Esophagus squamous epithelium (tissue), 5 donors: ENCODE results near the gene CTNNB1. TPM values are rescaled to one million over a fixed set of nuclear protein-coding genes. Genes with fewer than 3 reads are reported as not detected.

Experiments used
- DNase-seq: peaks from one replicate; lab custom pipeline; 2025; lab: John Stamatoyannopoulos, UW
- H3K27ac ChIP-seq, 4 donors: fragments of 200-600 bp; sonication (generic); one replicate each; pipeline ENCODE4 v1.5.1; 2016 to 2019; ENCODE audit warnings: mild to moderate bottlenecking in 1 of 4
- H3K27me3 ChIP-seq, 4 donors: fragments of 200-600 bp; sonication (generic); 1 replicate in 3 of 4; 2 replicates in 1 of 4; pipeline versions ENCODE4 v1.5.1 to v1.6.0; 2017 to 2021; ENCODE audit warnings: antibody characterized with exemption in 1 of 4
- H3K36me3 ChIP-seq, 3 donors: fragments of 200-600 bp; sonication (generic); one replicate each; pipeline ENCODE4 v1.5.1; 2016 to 2019
- H3K4me1 ChIP-seq, 3 donors: fragments of 200-600 bp; sonication (generic); one replicate each; pipeline ENCODE4 v1.5.1; 2017 to 2019
- H3K4me3 ChIP-seq, 4 donors: fragments of 200-600 bp; sonication (generic); 1 replicate in 3 of 4; 2 replicates in 1 of 4; pipeline ENCODE4 v1.5.1; 2016 to 2019; ENCODE audit warnings: mild to moderate bottlenecking in 2 of 4, moderate library complexity in 1 of 4
- H3K9me3 ChIP-seq, 3 donors: fragments of 200-600 bp; sonication (generic); one replicate each; pipeline ENCODE4 v1.5.1; 2016 to 2019
- POLR2A ChIP-seq, 4 donors: fragments of 450-650 bp; IDR thresholded peaks; one replicate each; pipeline ENCODE4 v1.6.1; 2017; ENCODE audit warnings: antibody characterized with exemption in 4 of 4, mild to moderate bottlenecking in 4 of 4, moderate library complexity in 3 of 4
- WGBS, 2 donors: methylation state at CpG; one replicate each; pipeline ENCODE4 v1.1.5; 2018; 5-methylcytosine and 5-hydroxymethylcytosine counted together
- intact Hi-C: fragments of 100-400 bp; cut with DNase I; formaldehyde crosslinking; loops from one replicate; pipeline ENCODE4 v1.15.0; 2022
- total RNA-seq, 4 donors: library from RNA; depleted of rRNA; stranded (reverse); fragments of >200 nt; gene quantifications; one replicate each; pipeline ENCODE4 v1.1.0, GENCODE V29; 2016
- TF ChIP-seq, protein P1 (sequence below), 6 experiments: fragments of 450-650 bp in 4 of 6; fragments of 200-600 bp in 2 of 6; sonication (generic) in 2 of 6; IDR thresholded peaks; one replicate each; pipeline ENCODE4 v1.5.1; 2016 to 2019; ENCODE audit warnings: antibody characterized with exemption in 6 of 6, mild to moderate bottlenecking in 4 of 6, moderate library complexity in 4 of 6
- donor health status: DM: yes; HTN: yes; CAD: no.

CTNNB1 gene
- total RNA-seq, 4 donors from 2014 or later = 219 to 430 (median 290) TPM

DNA sequence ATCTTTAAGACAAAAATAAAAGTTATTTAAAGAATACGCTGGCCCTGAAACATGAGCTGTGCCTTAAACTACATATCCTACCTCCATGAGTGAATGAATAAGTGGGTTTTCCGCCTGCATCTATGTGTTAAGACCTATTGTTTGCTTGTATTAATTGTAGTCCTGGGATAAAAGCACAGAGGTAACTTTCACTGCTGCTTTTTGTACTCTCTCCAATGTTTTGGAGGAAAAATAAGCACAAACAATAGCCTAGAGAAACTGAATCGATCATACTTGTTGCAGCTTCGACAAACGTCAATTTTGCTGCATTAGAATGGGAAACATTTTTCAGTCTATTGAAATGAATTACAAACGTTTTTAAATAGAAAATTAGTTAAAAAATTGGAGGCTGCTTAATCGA lies 1.3 kb upstream of the CTNNB1 start:
- Histone ChIP-seq H3K9me3 (no peaks in the 10 kb centered on the region), H3K36me3 (no peaks in the 10 kb centered on the region), H3K4me3 (no peak overlapping the region), H3K27me3 (no peaks in the 10 kb centered on the region), H3K27ac (no peak overlapping the region), H3K4me1 (peaks cover 4 to 28% (median 9%) of the 10 kb centered on the region in 3 donors)
- TF ChIP-seq, protein P1, sequence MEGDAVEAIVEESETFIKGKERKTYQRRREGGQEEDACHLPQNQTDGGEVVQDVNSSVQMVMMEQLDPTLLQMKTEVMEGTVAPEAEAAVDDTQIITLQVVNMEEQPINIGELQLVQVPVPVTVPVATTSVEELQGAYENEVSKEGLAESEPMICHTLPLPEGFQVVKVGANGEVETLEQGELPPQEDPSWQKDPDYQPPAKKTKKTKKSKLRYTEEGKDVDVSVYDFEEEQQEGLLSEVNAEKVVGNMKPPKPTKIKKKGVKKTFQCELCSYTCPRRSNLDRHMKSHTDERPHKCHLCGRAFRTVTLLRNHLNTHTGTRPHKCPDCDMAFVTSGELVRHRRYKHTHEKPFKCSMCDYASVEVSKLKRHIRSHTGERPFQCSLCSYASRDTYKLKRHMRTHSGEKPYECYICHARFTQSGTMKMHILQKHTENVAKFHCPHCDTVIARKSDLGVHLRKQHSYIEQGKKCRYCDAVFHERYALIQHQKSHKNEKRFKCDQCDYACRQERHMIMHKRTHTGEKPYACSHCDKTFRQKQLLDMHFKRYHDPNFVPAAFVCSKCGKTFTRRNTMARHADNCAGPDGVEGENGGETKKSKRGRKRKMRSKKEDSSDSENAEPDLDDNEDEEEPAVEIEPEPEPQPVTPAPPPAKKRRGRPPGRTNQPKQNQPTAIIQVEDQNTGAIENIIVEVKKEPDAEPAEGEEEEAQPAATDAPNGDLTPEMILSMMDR (IDR thresholded peaks at IDR 0.05) = no peak
- TF ChIP-seq POLR2A (IDR thresholded peaks at IDR 0.05) = no peak
- no peak for DNase-seq
- WGBS, 2 donors = 77 to 78% methylated on average over 7 of the region's 7 CpGs
- intact Hi-C loops = no loop called here

DNA sequence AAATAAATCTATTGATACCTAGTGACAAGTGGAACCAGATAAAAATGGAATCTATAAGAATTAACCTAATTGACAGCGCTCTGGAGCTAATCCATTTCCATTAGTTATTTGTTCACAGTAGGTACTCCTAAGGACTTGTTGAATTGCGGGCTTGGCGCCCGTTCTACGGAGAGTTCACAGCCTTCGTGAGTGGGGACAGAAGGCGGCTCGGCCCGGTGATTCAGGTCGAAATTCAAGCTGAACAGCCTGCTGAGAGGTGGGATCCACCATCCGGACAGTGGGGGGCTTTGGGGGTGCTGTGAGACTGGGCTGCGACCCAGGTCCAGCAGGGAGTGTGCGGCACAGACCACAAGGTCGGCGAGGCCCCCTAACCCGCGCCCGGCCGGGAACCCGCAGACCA lies 779 bp upstream of the CTNNB1 start:
- Histone ChIP-seq H3K27me3 (no peaks in the 10 kb centered on the region), H3K4me3 (peak overlapping the region; percentile 87 to 95 (median 94)), H3K9me3 (no peaks in the 10 kb centered on the region), H3K36me3 (no peaks in the 10 kb centered on the region), H3K4me1 (peaks cover 9 to 33% (median 14%) of the 10 kb centered on the region in 3 donors), H3K27ac (peak overlapping the region; percentile 98 to 99 (median 99))
- DNase-seq = no peak
- intact Hi-C loops = no loop called here
- no peak for TF ChIP-seq POLR2A (IDR thresholded peaks at IDR 0.05)
- TF ChIP-seq, protein P1 (IDR thresholded peaks at IDR 0.05) = no peak
- 6 to 7% methylated on average over 7 to 15 of the region's 20 CpGs for WGBS, 2 donors

DNA sequence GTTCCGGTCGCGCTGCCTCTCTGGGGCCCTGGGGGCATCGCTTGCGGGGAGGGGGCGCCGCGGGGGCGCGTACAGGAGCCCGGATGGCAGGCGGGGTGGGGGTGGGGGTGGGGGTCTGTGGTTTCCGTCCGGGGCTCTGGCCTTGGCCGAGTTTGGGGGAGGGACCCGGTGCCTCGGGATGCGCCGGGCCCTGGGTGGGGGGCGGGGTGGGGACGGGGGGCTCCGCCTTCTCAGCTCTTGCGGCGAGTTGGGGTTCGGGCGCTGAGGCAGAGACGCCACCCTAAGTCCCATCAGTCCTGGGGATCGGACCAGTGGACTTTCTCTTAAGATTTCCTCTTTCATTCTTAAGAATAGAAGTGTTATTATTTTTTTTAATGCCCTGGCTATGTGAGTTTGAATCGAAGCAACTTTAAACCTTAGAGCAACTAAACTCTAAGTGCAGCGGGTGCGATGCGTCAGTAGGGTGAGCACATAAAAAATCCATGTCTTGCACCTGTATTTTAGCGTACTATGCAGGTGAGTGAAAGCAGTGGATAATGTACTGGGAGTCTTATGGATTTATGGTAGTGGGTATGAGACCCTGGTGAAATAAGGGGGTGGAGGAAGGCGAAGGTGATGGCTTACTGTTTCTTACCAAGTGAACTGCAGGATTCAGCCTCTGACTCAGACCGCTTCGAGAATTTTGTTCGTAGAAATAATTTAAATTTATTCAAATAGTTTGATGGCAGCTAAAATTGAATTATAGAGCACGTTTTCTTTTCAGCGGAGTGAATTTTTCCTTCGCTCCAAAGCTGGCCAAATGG lies 762 bp downstream of the CTNNB1 start:
- intact Hi-C loops = no loop called here
- TF ChIP-seq, protein P1 (IDR thresholded peaks at IDR 0.05) = peak in 1 of 6 experiments; percentile 4
- TF ChIP-seq POLR2A (IDR thresholded peaks at IDR 0.05) = no peak
- DNase-seq = no peak
- peak overlapping the region; percentile 87 to 95 (median 94) for H3K4me3 ChIP-seq
- peaks cover 15 to 49% (median 19%) of the 10 kb centered on the region in 3 donors for H3K4me1 ChIP-seq
- H3K9me3 ChIP-seq = no peaks in the 10 kb centered on the region
- no peaks in the 10 kb centered on the region for H3K36me3 ChIP-seq
- 0% methylated on average over 13 to 20 of the region's 40 CpGs for WGBS, 2 donors
- no peaks in the 10 kb centered on the region for H3K27me3 ChIP-seq
- peak overlapping the region; percentile 98 to 99 (median 99) for H3K27ac ChIP-seq

DNA sequence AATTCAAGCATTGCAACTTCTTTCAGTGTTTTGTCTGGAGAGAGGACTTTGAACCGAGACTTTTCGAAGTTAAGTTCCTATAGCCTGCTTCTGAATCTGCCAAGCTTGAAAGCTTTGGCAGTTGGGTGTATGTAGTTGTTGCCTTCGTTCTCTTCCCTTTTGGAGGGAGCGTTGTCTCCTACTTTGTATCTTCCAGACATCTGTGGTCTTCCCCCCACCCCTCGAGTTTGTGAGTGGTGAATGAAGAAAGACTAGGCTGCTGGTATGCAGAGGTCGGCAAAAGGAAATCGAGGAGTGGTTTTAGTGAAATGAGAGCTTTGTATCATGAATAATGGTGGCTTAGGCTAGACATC lies 1.3 kb downstream of the CTNNB1 start:
- intact Hi-C loops = no loop called here
- peak in 1 of 4 donors; percentile 4 for TF ChIP-seq POLR2A (IDR thresholded peaks at IDR 0.05)
- TF ChIP-seq, protein P1 (IDR thresholded peaks at IDR 0.05) = no peak

More for the DNA sequence above, 1.3 kb downstream of the CTNNB1 start:
- Histone ChIP-seq H3K27ac (peak overlapping the region; percentile 98 to 99 (median 99)), H3K27me3 (no peaks in the 10 kb centered on the region), H3K4me3 (peak overlapping the region; percentile 87 to 95 (median 94)), H3K4me1 (peaks cover 15 to 54% (median 25%) of the 10 kb centered on the region in 3 donors), H3K36me3 (no peaks in the 10 kb centered on the region), H3K9me3 (no peaks in the 10 kb centered on the region)
- DNase-seq = no peak
- 0 to 2% methylated on average over 7 of the region's 7 CpGs for WGBS, 2 donors
